Prostate gland (tissue), 2 donors: ENCODE measurements around the gene DAZAP1. TPM values are rescaled to one million over a fixed set of nuclear protein-coding genes. Genes with fewer than 3 reads are reported as not detected.

Experiments used
- DNase-seq: peaks from one replicate; pipeline ENCODE4 v3.0.0-alpha.2; 2019; ENCODE audit warnings: low spot score
- H3K27ac ChIP-seq, 2 donors: fragments of 200-600 bp; sonication (generic); 2 replicates each; pipeline ENCODE4 v1.5.1; 2017 to 2019
- H3K27me3 ChIP-seq: fragments of 200-600 bp; sonication (generic); replicated peaks from 2 replicates; pipeline ENCODE4 v1.5.1; 2019; ENCODE audit not compliant: insufficient read depth
- H3K36me3 ChIP-seq, 2 donors: fragments of 200-600 bp; sonication (generic); 1 replicate in 1 of 2; 2 replicates in 1 of 2; pipeline versions ENCODE4 v1.5.1 to v1.8.1; 2017 to 2019
- H3K4me1 ChIP-seq: fragments of 200-600 bp; sonication (generic); replicated peaks from 2 replicates; pipeline ENCODE4 v1.5.1; 2019
- H3K4me3 ChIP-seq, 2 donors: fragments of 200-600 bp; sonication (generic); 2 replicates each; pipeline ENCODE4 v1.5.1; 2017 to 2019
- H3K9me3 ChIP-seq: fragments of 200-600 bp; sonication (generic); 2 replicates; pipeline ENCODE4 v1.5.1; 2017
- POLR2A ChIP-seq: fragments of 450-650 bp; IDR thresholded peaks from one replicate; pipeline ENCODE4 v1.6.1; 2016; ENCODE audit warnings: antibody characterized with exemption, mild to moderate bottlenecking
- POLR2AphosphoS5 ChIP-seq: sonication (generic); formaldehyde crosslinking; IDR thresholded peaks from one replicate; pipeline ENCODE4 v1.6.1; 2017; ENCODE audit warnings: antibody characterized with exemption
- WGBS: methylation state at CpG from one replicate; pipeline ENCODE4 v1.1.5; 2018; 5-methylcytosine and 5-hydroxymethylcytosine counted together
- intact Hi-C: fragments of 100-400 bp; cut with DNase I; formaldehyde crosslinking; loops from one replicate; pipeline ENCODE4 v1.14.2; 2022
- total RNA-seq, 2 donors: library from RNA; depleted of rRNA; stranded (reverse); fragments of >200 nt; gene quantifications; one replicate each; pipeline ENCODE4 v1.1.0, GENCODE V29; 2016
- TF ChIP-seq, protein P1 (sequence below), 4 experiments: fragments of 200-600 bp in 2 of 4; fragments of 450-650 bp in 2 of 4; sonication (generic) in 2 of 4; IDR thresholded peaks; 1 replicate in 3 of 4; 2 replicates in 1 of 4; pipeline ENCODE4 v1.5.1; 2016 to 2019; ENCODE audit warnings: antibody characterized with exemption in 4 of 4, mild to moderate bottlenecking in 2 of 4, moderate library complexity in 2 of 4

Gene DAZAP1
- total RNA-seq, 2 donors from 2014 or later = 58.6 to 74.1 TPM

DNA sequence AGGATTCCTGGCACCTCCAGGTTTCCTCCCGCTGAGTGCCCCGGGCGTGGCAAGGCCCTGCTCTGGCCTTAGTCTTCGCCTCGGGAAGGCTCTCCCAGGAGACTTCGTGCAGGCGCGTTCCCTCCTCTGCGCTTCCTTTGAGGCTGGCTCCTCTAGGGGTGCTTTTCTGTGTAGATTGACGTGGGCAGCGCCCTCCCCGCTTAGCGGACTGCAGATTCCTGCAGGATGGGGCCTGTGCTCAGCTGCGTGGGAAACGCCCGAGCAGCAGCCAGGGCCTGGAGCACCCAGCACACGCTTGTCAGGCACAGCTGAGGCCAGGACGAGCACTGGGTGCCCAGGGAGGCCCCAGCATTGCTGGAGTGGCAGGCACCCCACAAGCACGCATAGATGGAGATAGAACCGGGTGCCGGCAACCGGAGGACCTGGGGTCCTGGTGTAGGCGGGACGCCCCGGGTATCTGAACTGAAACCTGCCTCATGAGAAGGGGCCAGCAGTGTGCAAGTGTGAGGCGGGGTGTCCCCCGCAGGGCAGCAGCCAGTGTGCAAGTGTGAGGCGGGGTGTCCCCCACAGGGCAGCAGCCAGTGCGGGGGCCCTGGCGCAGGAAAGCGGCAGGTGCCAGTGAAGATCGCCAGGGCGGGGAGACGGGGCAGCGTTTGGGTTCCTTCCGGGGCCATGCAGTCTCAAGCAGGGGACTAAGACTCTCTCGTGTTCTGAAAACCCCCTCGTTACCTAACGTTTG, 20.3 kb upstream of the DAZAP1 start:
- intact Hi-C loops = no loop called here
- Histone ChIP-seq H3K4me3 (no peak overlapping the region), H3K9me3 (no peaks in the 10 kb centered on the region), H3K27me3 (no peaks in the 10 kb centered on the region), H3K27ac (no peak overlapping the region), H3K36me3 (peaks cover 0 to 4% of the 10 kb centered on the region in 2 donors), H3K4me1 (peaks cover 9% of the 10 kb centered on the region)
- 87% methylated on average over 35 of the region's 39 CpGs for WGBS
- no peak for TF ChIP-seq POLR2AphosphoS5
- TF ChIP-seq POLR2A = no peak
- TF ChIP-seq, protein P1, sequence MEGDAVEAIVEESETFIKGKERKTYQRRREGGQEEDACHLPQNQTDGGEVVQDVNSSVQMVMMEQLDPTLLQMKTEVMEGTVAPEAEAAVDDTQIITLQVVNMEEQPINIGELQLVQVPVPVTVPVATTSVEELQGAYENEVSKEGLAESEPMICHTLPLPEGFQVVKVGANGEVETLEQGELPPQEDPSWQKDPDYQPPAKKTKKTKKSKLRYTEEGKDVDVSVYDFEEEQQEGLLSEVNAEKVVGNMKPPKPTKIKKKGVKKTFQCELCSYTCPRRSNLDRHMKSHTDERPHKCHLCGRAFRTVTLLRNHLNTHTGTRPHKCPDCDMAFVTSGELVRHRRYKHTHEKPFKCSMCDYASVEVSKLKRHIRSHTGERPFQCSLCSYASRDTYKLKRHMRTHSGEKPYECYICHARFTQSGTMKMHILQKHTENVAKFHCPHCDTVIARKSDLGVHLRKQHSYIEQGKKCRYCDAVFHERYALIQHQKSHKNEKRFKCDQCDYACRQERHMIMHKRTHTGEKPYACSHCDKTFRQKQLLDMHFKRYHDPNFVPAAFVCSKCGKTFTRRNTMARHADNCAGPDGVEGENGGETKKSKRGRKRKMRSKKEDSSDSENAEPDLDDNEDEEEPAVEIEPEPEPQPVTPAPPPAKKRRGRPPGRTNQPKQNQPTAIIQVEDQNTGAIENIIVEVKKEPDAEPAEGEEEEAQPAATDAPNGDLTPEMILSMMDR (IDR thresholded peaks at IDR 0.05) = no peak
- no peak for DNase-seq

DNA sequence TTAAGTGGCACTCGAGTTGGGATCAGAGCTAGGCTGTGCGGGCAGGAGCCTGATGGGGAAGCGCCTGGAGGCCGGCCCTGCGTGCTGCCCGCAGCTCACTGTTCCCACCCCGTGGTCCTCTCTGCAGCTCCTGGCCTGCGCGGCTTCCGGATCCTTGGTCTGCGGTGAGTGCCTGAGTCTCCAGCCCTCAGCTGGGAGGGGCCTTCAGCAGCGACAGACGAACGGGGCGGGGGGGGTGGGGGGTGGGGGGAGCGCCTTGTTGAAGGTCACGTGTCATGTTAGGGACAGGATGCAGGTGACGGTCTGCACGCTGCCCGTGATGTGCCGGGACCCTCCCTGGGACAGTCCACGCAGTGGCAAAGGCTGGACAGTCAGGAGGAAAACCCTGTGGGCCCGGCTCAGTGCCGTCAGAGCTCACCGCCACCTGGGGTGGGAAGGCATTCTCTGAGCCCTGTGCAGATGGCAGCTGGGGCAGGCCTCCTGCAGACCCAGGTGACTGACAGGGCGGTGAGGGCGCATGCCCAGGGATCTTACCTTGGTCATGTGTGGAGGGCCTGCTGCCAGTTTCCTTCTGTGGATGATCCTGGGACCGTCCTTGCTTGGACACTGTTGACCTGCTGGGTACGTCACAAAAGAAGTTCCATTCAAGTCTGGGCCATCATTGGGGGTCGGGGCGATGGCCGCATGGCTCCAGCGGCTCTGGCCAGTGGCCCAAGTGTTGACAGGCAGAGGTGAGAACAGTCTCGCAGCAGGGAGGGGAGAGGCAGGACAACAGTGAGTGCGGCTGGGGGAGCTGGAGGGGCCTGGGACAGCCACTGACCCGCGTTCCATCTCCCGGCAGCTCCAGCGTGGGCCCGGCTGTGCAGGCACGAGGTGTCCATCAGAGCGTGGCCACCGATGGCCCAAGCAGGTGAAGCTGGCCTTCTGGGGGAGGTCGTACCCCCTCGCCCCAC, 19.4 kb upstream of the DAZAP1 start:
- no peaks in the 10 kb centered on the region for H3K9me3 ChIP-seq
- H3K27me3 ChIP-seq = no peaks in the 10 kb centered on the region
- peaks cover 0 to 4% of the 10 kb centered on the region in 2 donors for H3K36me3 ChIP-seq
- H3K27ac ChIP-seq = no peak overlapping the region
- intact Hi-C loops = no loop called here
- 79% methylated on average over 42 of the region's 45 CpGs for WGBS
- DNase-seq = no peak
- H3K4me1 ChIP-seq = peaks cover 9% of the 10 kb centered on the region
- H3K4me3 ChIP-seq = no peak overlapping the region
- TF ChIP-seq POLR2A = no peak

DNA sequence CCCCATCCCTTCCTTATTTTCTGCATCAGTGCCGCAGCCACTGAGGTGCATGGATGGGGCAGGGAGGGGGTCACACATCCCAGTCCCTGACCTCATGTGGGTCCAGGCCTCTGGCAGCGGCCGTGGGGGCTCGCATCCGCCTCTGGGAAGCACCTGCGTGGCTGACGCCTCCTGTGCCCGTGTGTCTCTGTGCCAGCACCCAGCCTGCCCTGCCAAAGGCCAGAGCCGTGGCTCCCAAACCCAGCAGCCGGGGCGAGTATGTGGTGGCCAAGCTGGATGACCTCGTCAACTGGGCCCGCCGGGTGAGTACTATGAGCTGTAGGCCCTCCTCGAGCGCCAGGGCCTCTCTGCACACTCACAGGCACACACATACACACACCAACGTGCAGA, 18.8 kb upstream of the DAZAP1 start:
- intact Hi-C loops = no loop called here
- no peak for DNase-seq
- peaks cover 9% of the 10 kb centered on the region for H3K4me1 ChIP-seq
- no peak overlapping the region for H3K4me3 ChIP-seq
- H3K27me3 ChIP-seq = no peaks in the 10 kb centered on the region
- H3K36me3 ChIP-seq = peaks cover 0 to 4% of the 10 kb centered on the region in 2 donors
- 92% methylated on average over 17 of the region's 17 CpGs for WGBS
- H3K27ac ChIP-seq = no peak overlapping the region
- no peaks in the 10 kb centered on the region for H3K9me3 ChIP-seq
- TF ChIP-seq POLR2AphosphoS5 = no peak
- TF ChIP-seq, protein P1 (IDR thresholded peaks at IDR 0.05) = no peak
- TF ChIP-seq POLR2A = no peak

DNA sequence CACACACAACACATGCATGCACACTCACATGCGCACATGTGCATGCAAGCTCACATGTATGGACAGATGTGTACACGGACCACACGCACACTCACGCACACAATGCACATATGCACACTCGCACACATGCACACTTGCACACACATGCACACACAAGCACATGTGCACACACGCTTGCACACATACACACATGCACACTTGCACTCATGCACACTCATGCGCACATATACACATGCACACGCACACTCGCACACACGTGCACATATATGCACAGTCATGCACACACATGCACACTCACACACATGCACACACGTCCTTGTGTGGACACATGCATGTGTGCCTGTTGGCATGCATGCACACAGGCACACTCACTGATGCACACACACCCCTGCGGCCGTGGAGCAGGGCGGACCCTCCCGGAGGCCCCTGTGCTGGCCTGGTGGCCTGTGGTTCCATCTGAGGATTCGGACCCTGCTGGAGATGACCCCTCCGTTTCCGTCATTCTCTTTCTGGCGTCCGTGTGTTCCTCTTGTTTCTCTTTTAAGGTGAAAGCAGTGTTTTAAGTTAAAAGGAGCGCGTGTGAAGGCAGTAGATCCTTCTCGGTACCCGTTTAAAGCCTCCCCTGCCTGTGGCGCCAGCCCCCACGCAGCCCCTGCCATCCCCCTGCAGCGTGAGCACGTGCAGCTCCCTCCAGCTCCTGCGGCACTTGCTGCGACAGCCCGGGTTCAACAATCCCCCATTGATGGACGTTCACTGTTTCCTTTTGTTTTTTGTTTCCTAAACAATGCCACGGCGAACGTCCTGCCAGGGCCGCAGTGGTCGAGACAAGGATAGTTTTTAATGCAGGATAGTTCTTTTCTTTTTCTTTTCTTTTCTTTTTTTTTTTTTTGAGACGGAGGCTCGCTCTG, 18.1 kb upstream of the DAZAP1 start:
- WGBS = 92% methylated on average over 39 of the region's 39 CpGs
- peaks cover 9% of the 10 kb centered on the region for H3K4me1 ChIP-seq
- intact Hi-C loops = no loop called here
- DNase-seq = no peak
- no peak for TF ChIP-seq POLR2AphosphoS5
- TF ChIP-seq, protein P1 (IDR thresholded peaks at IDR 0.05) = no peak
- TF ChIP-seq POLR2A = no peak
- no peaks in the 10 kb centered on the region for H3K27me3 ChIP-seq
- no peak overlapping the region for H3K27ac ChIP-seq
- no peak overlapping the region for H3K4me3 ChIP-seq
- peaks cover 0 to 4% of the 10 kb centered on the region in 2 donors for H3K36me3 ChIP-seq
- no peaks in the 10 kb centered on the region for H3K9me3 ChIP-seq
